PC-9 (cell line): ENCODE results near the gene WRNIP1. TPM values are rescaled to one million over a fixed set of nuclear protein-coding genes. Genes with fewer than 3 reads are reported as not detected.

ENCODE experiments used
- BruUV-seq: library from RNA; stranded (reverse); fragments of 400-500 nt; replicated peaks from 2 replicates; lab custom pipeline; 2021; lab: Mats Ljungman, UMichigan
- CTCF ChIA-PET: fragments of 300-600 bp; sonication (Branson Sonifier 250); formaldehyde crosslinking; loops from one replicate; lab custom pipeline; 2022; ENCODE audit warnings: antibody characterized with exemption; lab: Charles Lee
- POLR2A ChIA-PET: fragments of 300-600 bp; sonication (Branson Sonifier 250); formaldehyde crosslinking; loops from one replicate; lab custom pipeline; 2022; ENCODE audit warnings: antibody characterized with exemption; ENCODE audit not compliant: unreplicated experiment; lab: Charles Lee
- DNase-seq, 2 experiments: peaks; one replicate each; pipeline versions ENCODE4 v3.0.0 to v3.0.0-alpha.2; 2015 to 2022; ENCODE audit warnings: mixed read lengths in 1 of 2
- H2AFZ ChIP-seq: fragments of 200-600 bp; sonication (generic); 2 replicates; pipeline ENCODE4 v1.8.1; 2017; ENCODE audit warnings: antibody characterized with exemption
- H3F3A ChIP-seq: fragments of 200-600 bp; sonication (generic); 2 replicates; pipeline ENCODE4 v1.8.1; 2017; ENCODE audit warnings: antibody characterized with exemption, mild to moderate bottlenecking, low read depth; ENCODE audit not compliant: insufficient read depth
- H3K27ac ChIP-seq: fragments of 200-600 bp; sonication (generic); 2 replicates; pipeline ENCODE4 v1.6.1; 2016; ENCODE audit warnings: mixed run types
- H3K27me3 ChIP-seq: fragments of 200-600 bp; sonication (generic); 2 replicates; pipeline ENCODE4 v1.6.1; 2016; ENCODE audit warnings: low read depth, mixed run types; ENCODE audit not compliant: insufficient read depth
- H3K36me3 ChIP-seq: fragments of 200-600 bp; sonication (generic); 2 replicates; pipeline ENCODE4 v1.6.1; 2016; ENCODE audit warnings: low read depth, mixed run types
- H3K4me1 ChIP-seq: fragments of 200-600 bp; sonication (generic); replicated peaks from 2 replicates; pipeline ENCODE4 v1.6.1; 2016; ENCODE audit warnings: mixed run types; ENCODE audit not compliant: insufficient read depth
- H3K4me2 ChIP-seq: fragments of 200-600 bp; sonication (generic); 2 replicates; pipeline ENCODE4 v1.6.1; 2017; ENCODE audit warnings: mixed run types
- H3K4me3 ChIP-seq: fragments of 200-600 bp; sonication (generic); 2 replicates; pipeline ENCODE4 v1.6.1; 2016; ENCODE audit warnings: mixed run types
- H3K79me2 ChIP-seq: fragments of 200-600 bp; sonication (generic); 2 replicates; pipeline ENCODE4 v1.6.1; 2017; ENCODE audit warnings: low read depth, mixed run types
- H3K9me2 ChIP-seq: fragments of 200-600 bp; sonication (generic); 2 replicates; pipeline ENCODE4 v1.8.1; 2017; ENCODE audit warnings: mild to moderate bottlenecking; ENCODE audit not compliant: insufficient read depth
- H3K9me3 ChIP-seq: fragments of 200-600 bp; sonication (generic); 2 replicates; pipeline ENCODE4 v1.8.1; 2016; ENCODE audit warnings: low read depth; ENCODE audit not compliant: insufficient read depth
- H4K20me1 ChIP-seq: fragments of 200-600 bp; sonication (generic); 2 replicates; pipeline ENCODE4 v1.8.1; 2017; ENCODE audit not compliant: insufficient read depth
- EZH2 ChIP-seq: fragments of 200-600 bp; sonication (generic); IDR thresholded peaks from 2 replicates; pipeline ENCODE4 v1.8.0; 2017; ENCODE audit warnings: antibody characterized with exemption, low read depth
- intact Hi-C: fragments of 100-400 bp; cut with micrococcal nuclease; formaldehyde crosslinking; loops from one replicate; pipeline ENCODE4 v1.10.0; 2022; ENCODE audit not compliant: unreplicated experiment
- total RNA-seq: library from RNA; stranded (reverse); gene quantifications from 2 replicates; pipeline ENCODE4 v1.2.3, GENCODE V29; 2021
- TF ChIP-seq, protein P1 (sequence below): fragments of 200-600 bp; sonication (generic); conservative IDR thresholded peaks from 2 replicates; pipeline ENCODE4 v1.6.1; 2017; ENCODE audit warnings: mixed run types, antibody characterized with exemption, mild to moderate bottlenecking, moderate library complexity

Gene WRNIP1
- total RNA-seq, 1 experiment from 2014 or later, result 61.4 TPM

DNA sequence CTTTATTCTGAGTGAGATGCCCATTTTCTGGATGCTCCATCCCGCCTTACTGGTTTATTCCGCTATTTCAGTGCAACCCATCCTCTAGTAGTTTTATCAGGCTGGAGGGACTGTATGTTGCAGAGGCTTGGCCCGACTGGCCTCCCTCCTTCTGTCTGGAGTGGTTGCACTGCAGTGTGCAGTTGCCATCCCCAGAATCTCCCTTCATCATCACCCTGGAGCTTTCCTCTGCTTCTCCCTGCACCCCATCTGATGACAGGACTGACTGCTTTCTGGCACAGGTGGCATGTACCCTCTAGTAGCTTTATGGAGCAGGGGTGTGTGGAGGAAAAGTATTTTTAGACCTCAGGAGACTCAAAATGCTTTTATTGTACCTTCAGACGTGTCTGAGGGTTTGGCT is 21.1 kb downstream of the WRNIP1 start:
- TF ChIP-seq EZH2, result no peak
- TF ChIP-seq, protein P1, sequence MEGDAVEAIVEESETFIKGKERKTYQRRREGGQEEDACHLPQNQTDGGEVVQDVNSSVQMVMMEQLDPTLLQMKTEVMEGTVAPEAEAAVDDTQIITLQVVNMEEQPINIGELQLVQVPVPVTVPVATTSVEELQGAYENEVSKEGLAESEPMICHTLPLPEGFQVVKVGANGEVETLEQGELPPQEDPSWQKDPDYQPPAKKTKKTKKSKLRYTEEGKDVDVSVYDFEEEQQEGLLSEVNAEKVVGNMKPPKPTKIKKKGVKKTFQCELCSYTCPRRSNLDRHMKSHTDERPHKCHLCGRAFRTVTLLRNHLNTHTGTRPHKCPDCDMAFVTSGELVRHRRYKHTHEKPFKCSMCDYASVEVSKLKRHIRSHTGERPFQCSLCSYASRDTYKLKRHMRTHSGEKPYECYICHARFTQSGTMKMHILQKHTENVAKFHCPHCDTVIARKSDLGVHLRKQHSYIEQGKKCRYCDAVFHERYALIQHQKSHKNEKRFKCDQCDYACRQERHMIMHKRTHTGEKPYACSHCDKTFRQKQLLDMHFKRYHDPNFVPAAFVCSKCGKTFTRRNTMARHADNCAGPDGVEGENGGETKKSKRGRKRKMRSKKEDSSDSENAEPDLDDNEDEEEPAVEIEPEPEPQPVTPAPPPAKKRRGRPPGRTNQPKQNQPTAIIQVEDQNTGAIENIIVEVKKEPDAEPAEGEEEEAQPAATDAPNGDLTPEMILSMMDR, result no peak
- no peaks in the 10 kb centered on the region for H4K20me1 ChIP-seq
- 0 out of 2 replicates have a peak, but pooled peaks cover 2% of the 10 kb centered on the region for H3K79me2 ChIP-seq
- POLR2A ChIA-PET, result no interaction called here
- H3K4me2 ChIP-seq, result no peak overlapping the region
- no peak overlapping the region for H2AFZ ChIP-seq
- peaks cover 11% of the 10 kb centered on the region; the same call in 1 of the 2 replicates for H3F3A ChIP-seq
- intact Hi-C loops, result no loop called here
- no peak overlapping the region for H3K4me3 ChIP-seq
- no peaks in the 10 kb centered on the region for H3K36me3 ChIP-seq
- BruUV-seq, result no TSS peak
- no peaks in the 10 kb centered on the region for H3K27me3 ChIP-seq
- no peaks in the 10 kb centered on the region for H3K9me2 ChIP-seq
- no peaks in the 10 kb centered on the region for H3K9me3 ChIP-seq
- DNase-seq, result no peak
- CTCF ChIA-PET, result no interaction called here
- H3K4me1 ChIP-seq, result no peaks in the 10 kb centered on the region
- no peak overlapping the region for H3K27ac ChIP-seq

DNA sequence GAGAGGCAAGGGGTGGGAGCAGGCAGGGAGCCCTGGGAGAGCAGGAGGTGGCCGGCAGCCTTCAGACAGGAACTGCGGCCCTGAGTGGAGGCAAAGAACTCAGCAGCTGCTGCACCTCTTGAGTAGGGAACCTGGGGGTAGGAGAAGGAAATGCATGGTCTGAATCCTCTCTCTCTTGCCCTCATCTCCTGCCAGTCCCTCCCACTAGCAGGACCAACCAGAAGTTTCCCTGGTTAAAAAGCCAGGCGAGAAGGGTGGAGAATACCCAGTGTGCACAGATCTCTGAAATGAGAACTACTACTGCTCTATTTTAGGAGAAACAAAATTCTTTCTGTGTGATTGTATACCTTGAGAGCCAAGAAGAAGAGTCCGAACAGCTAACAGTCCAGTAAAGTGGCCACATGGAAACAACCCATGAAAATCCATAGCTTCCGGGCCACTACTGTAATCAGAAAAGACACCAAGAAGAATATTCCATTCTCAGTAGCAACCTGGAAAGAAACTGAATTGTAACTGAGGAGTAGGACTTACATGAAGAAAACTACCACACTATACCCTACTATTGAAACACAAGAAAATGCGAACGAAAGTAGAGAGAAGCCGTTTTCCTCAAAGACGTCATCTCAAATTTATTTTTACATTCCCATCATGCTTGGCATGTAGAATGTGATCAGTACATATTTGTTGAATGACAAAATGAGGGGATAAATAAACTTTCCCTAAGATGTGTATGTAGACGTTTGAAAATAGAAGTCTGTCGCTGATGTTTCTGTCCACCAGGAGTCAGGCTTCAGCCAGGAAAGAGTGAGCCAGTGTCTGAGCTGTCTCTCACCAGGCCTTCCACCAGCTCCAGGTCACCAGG is 25.6 kb downstream of the WRNIP1 start:
- Histone ChIP-seq H3K27ac (peak overlapping the region; percentile 74), H3K9me2 (no peaks in the 10 kb centered on the region), H3K4me3 (no peak overlapping the region), H3K4me2 (no peak overlapping the region), H3K36me3 (no peaks in the 10 kb centered on the region), H3K27me3 (no peaks in the 10 kb centered on the region), H2AFZ (no peak overlapping the region), H3K9me3 (no peaks in the 10 kb centered on the region), H3K4me1 (peaks cover 4% of the 10 kb centered on the region; the same call in 1 of the 2 replicates), H3K79me2 (0 out of 2 replicates have a peak, but pooled peaks cover 8% of the 10 kb centered on the region), H3F3A (peaks cover 25% of the 10 kb centered on the region; the same call in 1 of the 2 replicates), H4K20me1 (no peaks in the 10 kb centered on the region)
- TF ChIP-seq, protein P1, result peak; percentile 80
- no peak for TF ChIP-seq EZH2
- intact Hi-C loops, result loop anchor here (1.0 to 10.0 kb wide), 6 partner anchors 50 to 264 kb away; partner anchors contain the start of gene SERPINB1
- no TSS peak for BruUV-seq
- peak; percentile 71 for DNase-seq
- ChIA-PET CTCF (interaction anchor here (0.6 to 2.0 kb wide), 17 partner anchors 18 to 211 kb away, joined by 3 to 14 read pairs (median 5); partner anchors contain the start of genes NQO2 and SERPINB1), POLR2A (interaction anchor here (0.6 to 1.0 kb wide), 5 partner anchors 23 to 273 kb away, joined by 3 to 16 read pairs (median 8); partner anchors contain the start of gene SERPINB1)

DNA sequence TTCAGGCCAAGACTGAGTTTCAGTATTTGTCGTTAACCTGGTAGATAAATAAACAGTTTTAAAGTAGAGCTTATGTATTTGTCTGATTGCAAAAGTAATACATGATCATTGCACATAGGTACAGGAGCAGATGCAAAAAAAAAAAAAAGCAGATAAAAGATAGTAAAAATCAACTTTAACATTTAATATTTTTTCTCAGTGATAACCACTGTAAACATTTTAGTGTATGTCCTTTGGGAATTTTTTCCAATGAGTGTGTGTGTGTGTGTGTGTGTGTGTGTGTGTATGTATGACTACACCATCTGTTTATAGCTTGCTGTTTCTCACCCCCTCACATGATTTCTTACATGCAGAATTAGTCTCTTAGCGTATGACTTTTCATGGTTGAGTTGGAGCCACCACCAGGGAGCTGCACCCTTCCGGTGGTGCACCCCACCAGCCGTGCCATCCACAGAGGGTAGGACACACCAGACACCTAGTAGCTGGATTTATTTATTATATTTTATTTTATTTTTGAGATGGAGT is 26.3 kb downstream of the WRNIP1 start:
- Histone ChIP-seq H3K27ac (peak overlapping the region; percentile 74; the same call in 1 of the 2 replicates), H3K4me3 (no peak overlapping the region), H3K4me2 (no peak overlapping the region), H4K20me1 (no peaks in the 10 kb centered on the region), H3K27me3 (no peaks in the 10 kb centered on the region), H3K9me2 (no peaks in the 10 kb centered on the region), H3K79me2 (0 out of 2 replicates have a peak, but pooled peaks cover 8% of the 10 kb centered on the region), H2AFZ (no peak overlapping the region), H3F3A (peaks cover 25% of the 10 kb centered on the region; the same call in 1 of the 2 replicates), H3K9me3 (no peaks in the 10 kb centered on the region), H3K4me1 (peaks cover 4% of the 10 kb centered on the region; the same call in 1 of the 2 replicates), H3K36me3 (no peaks in the 10 kb centered on the region)
- intact Hi-C loops, result loop anchor here (1.0 to 10.0 kb wide), 6 partner anchors 50 to 263 kb away; partner anchors contain the start of gene SERPINB1
- DNase-seq, result no peak
- no peak for TF ChIP-seq EZH2
- TF ChIP-seq, protein P1, result no peak
- BruUV-seq, result no TSS peak
- ChIA-PET CTCF (interaction anchor here (0.6 to 2.0 kb wide), 19 partner anchors 12 to 1548 kb away, joined by 3 to 14 read pairs (median 5); partner anchors contain the start of genes NQO2 and SERPINB1), POLR2A (interaction anchor here (0.6 to 1.0 kb wide), 6 partner anchors 23 to 272 kb away, joined by 3 to 16 read pairs (median 6); partner anchors contain the start of gene SERPINB1)
